ENCODE results near the gene MARK3. TPM values are rescaled to one million over a fixed set of nuclear protein-coding genes. Genes with fewer than 3 reads are reported as not detected.
"Not testable (repeated sequence)": the region's sequence is repeated elsewhere in the genome, so short reads cannot be mapped to it uniquely, and the experiment has no call there.

MARK3 gene
- total and polyA plus RNA-seq, 8 donors: 52.6 to 157 (median 95.0) TPM

GRCh38 chr14:103349982-103350381 is 35.2 kb upstream of the MARK3 start:
- H3K4me3 ChIP-seq: no peak overlapping the region
- H3K27ac ChIP-seq: no peak overlapping the region
- H3K4me1 ChIP-seq: no peaks in the 10 kb centered on the region
- no peak for TF ChIP-seq POLR2AphosphoS5 (IDR thresholded peaks at IDR 0.05)
- TF ChIP-seq POLR2A (IDR thresholded peaks at IDR 0.05): no peak
- TF ChIP-seq EP300 (IDR thresholded peaks at IDR 0.05): no peak
- TF ChIP-seq CTCF (IDR thresholded peaks at IDR 0.05): no peak
- peaks cover 0 to 7% (median 4%) of the 10 kb centered on the region in 4 donors for H3K36me3 ChIP-seq
- DNase-seq: no peak
- no peaks in the 10 kb centered on the region for H3K27me3 ChIP-seq
- intact Hi-C loops (cut with DNase I; ENCODE audit: low total_unique reads): no loop called here
- no peaks in the 10 kb centered on the region for H3K9me3 ChIP-seq
- WGBS, 5 donors: 87 to 91% (median 89%) methylated on average over 13 of the region's 13 CpGs

GRCh38 chr14:103353362-103353761 is 31.9 kb upstream of the MARK3 start:
- no peak for DNase-seq
- TF ChIP-seq EP300 (IDR thresholded peaks at IDR 0.05) (no peak), CTCF (IDR thresholded peaks at IDR 0.05) (no peak), POLR2A (IDR thresholded peaks at IDR 0.05) (no peak), POLR2AphosphoS5 (IDR thresholded peaks at IDR 0.05) (no peak)
- Histone ChIP-seq H3K36me3 (no peaks in the 10 kb centered on the region), H3K9me3 (no peaks in the 10 kb centered on the region), H3K27ac (no peak overlapping the region), H3K4me1 (peaks cover 0 to 10% (median 2%) of the 10 kb centered on the region in 4 donors), H3K27me3 (no peaks in the 10 kb centered on the region), H3K4me3 (no peak overlapping the region)
- 69 to 84% (median 72%) methylated on average over 7 of the region's 7 CpGs for WGBS, 5 donors
- intact Hi-C loops (cut with DNase I; ENCODE audit: low total_unique reads): no loop called here

GRCh38 chr14:103354141-103354540 is 31.1 kb upstream of the MARK3 start:
- no peaks in the 10 kb centered on the region for H3K9me3 ChIP-seq
- no peak for DNase-seq
- no peak overlapping the region for H3K27ac ChIP-seq
- TF ChIP-seq POLR2AphosphoS5 (IDR thresholded peaks at IDR 0.05) (no peak), CTCF (IDR thresholded peaks at IDR 0.05) (no peak), EP300 (IDR thresholded peaks at IDR 0.05) (no peak), POLR2A (IDR thresholded peaks at IDR 0.05) (no peak)
- peaks cover 0 to 10% (median 2%) of the 10 kb centered on the region in 4 donors for H3K4me1 ChIP-seq
- intact Hi-C loops (cut with DNase I; ENCODE audit: low total_unique reads): no loop called here
- H3K27me3 ChIP-seq: no peaks in the 10 kb centered on the region
- 84 to 92% (median 87%) methylated on average over 7 of the region's 7 CpGs for WGBS, 5 donors
- no peaks in the 10 kb centered on the region for H3K36me3 ChIP-seq
- no peak overlapping the region for H3K4me3 ChIP-seq

GRCh38 chr14:103356024-103356682 is 29.1 kb upstream of the MARK3 start:
- no peaks in the 10 kb centered on the region for H3K36me3 ChIP-seq
- no peaks in the 10 kb centered on the region for H3K9me3 ChIP-seq
- DNase-seq: no peak
- intact Hi-C loops (cut with DNase I; ENCODE audit: low total_unique reads): no loop called here
- no peak overlapping the region for H3K27ac ChIP-seq
- no peaks in the 10 kb centered on the region for H3K27me3 ChIP-seq
- H3K4me3 ChIP-seq: no peak overlapping the region
- TF ChIP-seq CTCF (IDR thresholded peaks at IDR 0.05) (no peak), POLR2A (IDR thresholded peaks at IDR 0.05) (no peak), POLR2AphosphoS5 (IDR thresholded peaks at IDR 0.05) (no peak), EP300 (IDR thresholded peaks at IDR 0.05) (no peak)
- peaks cover 0 to 10% (median 2%) of the 10 kb centered on the region in 4 donors for H3K4me1 ChIP-seq
- 46 to 55% (median 52%) methylated on average over 9 of the region's 9 CpGs for WGBS, 5 donors

- H3K36me3 ChIP-seq; H3K4me3 ChIP-seq; DNase-seq; H3K27ac ChIP-seq; H3K9me3 ChIP-seq; H3K27me3 ChIP-seq; intact Hi-C loops (cut with DNase I; ENCODE audit: low total_unique reads): not testable (repeated sequence)
- H3K4me1 ChIP-seq: peaks cover 0 to 10% (median 2%) of the 10 kb centered on the region in 4 donors
- 89 to 96% (median 90%) methylated on average over 10 of the region's 10 CpGs for WGBS, 5 donors
Observed at GRCh38 chr14:103357552-103357951, 27.7 kb upstream of the MARK3 start.
